Thoracic aorta (tissue), 2 donors: ENCODE data around the gene ZNF436. TPM values are rescaled to one million over a fixed set of nuclear protein-coding genes. Genes with fewer than 3 reads are reported as not detected.

Experiments used
- ATAC-seq: fragments of 150-250 bp; one replicate; pipeline ENCODE4 v1.8.0; 2017; ENCODE audit warnings: low read depth; ENCODE audit not compliant: insufficient number of reproducible peaks, low FRiP score
- DNase-seq: peaks from one replicate; pipeline ENCODE4 v3.0.0-alpha.2; 2020; ENCODE audit warnings: low spot score
- H3K27ac ChIP-seq, 2 donors: fragments of 200-600 bp; sonication (generic); 1 replicate in 1 of 2; 2 replicates in 1 of 2; pipeline ENCODE4 v1.5.1; 2016; ENCODE audit warnings: mild to moderate bottlenecking in 2 of 2, moderate library complexity in 2 of 2
- H3K27me3 ChIP-seq: fragments of 200-600 bp; sonication (generic); replicated peaks from 2 replicates; pipeline ENCODE4 v1.6.0; 2016; ENCODE audit warnings: mild to moderate bottlenecking; ENCODE audit not compliant: insufficient read depth
- H3K36me3 ChIP-seq: fragments of 200-600 bp; sonication (generic); one replicate; pipeline ENCODE4 v1.5.1; 2016
- H3K4me1 ChIP-seq, 2 donors: fragments of 200-600 bp; sonication (generic); 1 replicate in 1 of 2; 2 replicates in 1 of 2; pipeline versions ENCODE4 v1.5.1 to v1.6.0; 2016; ENCODE audit warnings: low read depth in 2 of 2, mild to moderate bottlenecking in 1 of 2; ENCODE audit not compliant: control insufficient read depth in 1 of 2
- H3K4me3 ChIP-seq: fragments of 200-600 bp; sonication (generic); 2 replicates; pipeline ENCODE4 v1.5.1; 2016; ENCODE audit warnings: mild to moderate bottlenecking
- H3K9me3 ChIP-seq: fragments of 200-600 bp; sonication (generic); 2 replicates; pipeline ENCODE4 v1.5.1; 2016
- total RNA-seq, 2 donors: library from RNA; depleted of rRNA; stranded (reverse); fragments of >200 nt; gene quantifications; one replicate each; pipeline versions ENCODE4 v1.1.0 to v1.2.3, GENCODE V29; 2016
- TF ChIP-seq, protein P1 (sequence below): fragments of 200-600 bp; sonication (generic); IDR thresholded peaks from one replicate; pipeline ENCODE4 v1.5.1; 2019; ENCODE audit warnings: antibody characterized with exemption

ZNF436 gene
- total RNA-seq, 2 donors from 2014 or later, result 9.3 to 17.6 TPM

GRCh38 chr1:23407016-23407630 lies 37.5 kb upstream of the ZNF436 start:
- Histone ChIP-seq H3K36me3 (peaks cover 14% of the 10 kb centered on the region), H3K4me1 (peaks cover 18 to 40% of the 10 kb centered on the region in 2 donors), H3K9me3 (no peaks in the 10 kb centered on the region), H3K27me3 (no peaks in the 10 kb centered on the region), H3K4me3 (no peak overlapping the region), H3K27ac (no peak overlapping the region)
- no peak for DNase-seq
- ATAC-seq, result no peak
- TF ChIP-seq, protein P1, sequence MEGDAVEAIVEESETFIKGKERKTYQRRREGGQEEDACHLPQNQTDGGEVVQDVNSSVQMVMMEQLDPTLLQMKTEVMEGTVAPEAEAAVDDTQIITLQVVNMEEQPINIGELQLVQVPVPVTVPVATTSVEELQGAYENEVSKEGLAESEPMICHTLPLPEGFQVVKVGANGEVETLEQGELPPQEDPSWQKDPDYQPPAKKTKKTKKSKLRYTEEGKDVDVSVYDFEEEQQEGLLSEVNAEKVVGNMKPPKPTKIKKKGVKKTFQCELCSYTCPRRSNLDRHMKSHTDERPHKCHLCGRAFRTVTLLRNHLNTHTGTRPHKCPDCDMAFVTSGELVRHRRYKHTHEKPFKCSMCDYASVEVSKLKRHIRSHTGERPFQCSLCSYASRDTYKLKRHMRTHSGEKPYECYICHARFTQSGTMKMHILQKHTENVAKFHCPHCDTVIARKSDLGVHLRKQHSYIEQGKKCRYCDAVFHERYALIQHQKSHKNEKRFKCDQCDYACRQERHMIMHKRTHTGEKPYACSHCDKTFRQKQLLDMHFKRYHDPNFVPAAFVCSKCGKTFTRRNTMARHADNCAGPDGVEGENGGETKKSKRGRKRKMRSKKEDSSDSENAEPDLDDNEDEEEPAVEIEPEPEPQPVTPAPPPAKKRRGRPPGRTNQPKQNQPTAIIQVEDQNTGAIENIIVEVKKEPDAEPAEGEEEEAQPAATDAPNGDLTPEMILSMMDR, result no peak

- no peak for ATAC-seq
- H3K27ac ChIP-seq, result no peak overlapping the region
- DNase-seq, result no peak
Measured at GRCh38 chr1:23405946-23406345, 36.3 kb upstream of the ZNF436 start.

GRCh38 chr1:23403735-23404486 lies 34.3 kb upstream of the ZNF436 start:
- Histone ChIP-seq H3K9me3 (no peaks in the 10 kb centered on the region), H3K36me3 (peaks cover 13% of the 10 kb centered on the region), H3K27ac (peak overlapping the region; percentile 31 to 59), H3K4me1 (peaks cover 13 to 23% of the 10 kb centered on the region in 2 donors), H3K27me3 (no peaks in the 10 kb centered on the region), H3K4me3 (peak overlapping the region; percentile 7)
- TF ChIP-seq, protein P1, result peak; percentile 97
- ATAC-seq (peak; percentile 84), DNase-seq (peak; percentile 75)

More at GRCh38 chr1:23405946-23406345, 36.3 kb upstream of the ZNF436 start:
- TF ChIP-seq, protein P1, result no peak
- Histone ChIP-seq H3K27me3 (no peaks in the 10 kb centered on the region), H3K36me3 (peaks cover 14% of the 10 kb centered on the region), H3K4me3 (no peak overlapping the region), H3K9me3 (no peaks in the 10 kb centered on the region), H3K4me1 (peaks cover 13 to 28% of the 10 kb centered on the region in 2 donors)

- TF ChIP-seq, protein P1, result no peak
- DNase-seq (no peak), ATAC-seq (no peak)
- H3K27ac ChIP-seq, result peak overlapping the region; percentile 31 to 59
- peaks cover 7% of the 10 kb centered on the region for H3K36me3 ChIP-seq
- H3K4me1 ChIP-seq, result peaks cover 13 to 23% of the 10 kb centered on the region in 2 donors
- H3K27me3 ChIP-seq, result no peaks in the 10 kb centered on the region
- peak overlapping the region; percentile 7 for H3K4me3 ChIP-seq
- H3K9me3 ChIP-seq, result no peaks in the 10 kb centered on the region
Measured at GRCh38 chr1:23403355-23403734, 33.7 kb upstream of the ZNF436 start.

DNA sequence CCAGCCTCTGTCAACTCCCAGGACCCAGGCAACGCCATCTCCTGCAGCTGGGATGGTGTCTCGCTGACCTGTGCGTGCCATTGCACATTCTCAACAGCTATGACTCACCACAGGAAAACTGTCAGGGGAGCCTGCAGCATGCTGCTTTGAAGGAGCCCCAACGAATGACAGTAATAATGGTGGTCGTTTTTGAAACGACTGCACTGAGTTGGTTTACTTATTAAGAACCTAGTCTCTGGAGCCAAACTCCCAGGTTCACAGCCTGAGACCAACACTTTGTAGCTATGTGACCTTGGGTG lies 33.4 kb upstream of the ZNF436 start:
- Histone ChIP-seq H3K27me3 (no peaks in the 10 kb centered on the region), H3K4me3 (no peak overlapping the region), H3K27ac (peak overlapping the region; percentile 31 to 59), H3K36me3 (peaks cover 5% of the 10 kb centered on the region), H3K4me1 (peaks cover 13 to 23% of the 10 kb centered on the region in 2 donors), H3K9me3 (no peaks in the 10 kb centered on the region)
- DNase-seq (no peak), ATAC-seq (peak; percentile 22)
- TF ChIP-seq, protein P1, result no peak
